Stimulated activated CD4-positive, alpha-beta T cell treated with anti-CD3 and anti-CD28 coated beads, Interleukin-12 subunit alpha, Interleukin-12 subunit beta, amount 100 ng/mL, for 48 hours (primary cell): ENCODE measurements around the gene MUS81.

Experiments used
- DNase-seq, 3 donors: peaks; one replicate each; pipeline ENCODE4 v3.0.0-alpha.2; 2020; ENCODE audit warnings: low read depth in 2 of 3, low spot score in 1 of 3

Gene MUS81

GRCh38 chr11:65915101-65915820, 55.0 kb downstream of the MUS81 start:
- no peak for DNase-seq

- no peak for DNase-seq
Observed at GRCh38 chr11:65915821-65916251, 55.6 kb downstream of the MUS81 start.
